Mesothelial cell of epicardium (in vitro differentiated cells): ENCODE results near the gene FAAP20. TPM values are rescaled to one million over a fixed set of nuclear protein-coding genes. Genes with fewer than 3 reads are reported as not detected.
"Not testable (repeated sequence)": the region's sequence is repeated elsewhere in the genome, so short reads cannot be mapped to it uniquely, and the experiment has no call there.

Source experiments
- DNase-seq, 2 experiments: peaks; one replicate each; pipeline ENCODE4 v3.0.0; 2021; ENCODE audit warnings: low spot score in 2 of 2; ENCODE audit not compliant: unreplicated experiment in 2 of 2
- H3K27ac Mint-ChIP-seq: 2 replicates; pipeline ENCODE4 v1.8.0; 2021; ENCODE audit warnings: mixed read lengths
- H3K27me3 Mint-ChIP-seq: 2 replicates; pipeline ENCODE4 v1.8.0; 2021; ENCODE audit warnings: low read depth, mixed read lengths
- H3K36me3 Mint-ChIP-seq: 2 replicates; pipeline ENCODE4 v1.8.0; 2021; ENCODE audit warnings: mixed read lengths
- H3K4me1 Mint-ChIP-seq: 2 replicates; pipeline ENCODE4 v1.8.0; 2021; ENCODE audit warnings: mixed read lengths
- H3K4me3 Mint-ChIP-seq: 2 replicates; pipeline ENCODE4 v1.8.0; 2021; ENCODE audit warnings: mild to moderate bottlenecking, moderate library complexity, mixed read lengths
- H3K9me3 Mint-ChIP-seq: 2 replicates; pipeline ENCODE4 v1.8.0; 2021; ENCODE audit warnings: mixed read lengths
- total RNA-seq: library from RNA; stranded (reverse); gene quantifications from 3 replicates; pipeline ENCODE4 v1.2.1, GENCODE V29; 2021
- TF ChIP-seq, protein P1 (sequence below): fragments of 200-600 bp; sonication (generic); IDR thresholded peaks from one replicate; pipeline ENCODE4 v1.5.0; 2021; ENCODE audit warnings: antibody characterized with exemption; ENCODE audit not compliant: unreplicated experiment

FAAP20 gene
- total RNA-seq, 1 donor from 2014 or later: 92.2 TPM

GRCh38 chr1:2150801-2151200, 43.8 kb downstream of the FAAP20 start:
- TF ChIP-seq, protein P1, sequence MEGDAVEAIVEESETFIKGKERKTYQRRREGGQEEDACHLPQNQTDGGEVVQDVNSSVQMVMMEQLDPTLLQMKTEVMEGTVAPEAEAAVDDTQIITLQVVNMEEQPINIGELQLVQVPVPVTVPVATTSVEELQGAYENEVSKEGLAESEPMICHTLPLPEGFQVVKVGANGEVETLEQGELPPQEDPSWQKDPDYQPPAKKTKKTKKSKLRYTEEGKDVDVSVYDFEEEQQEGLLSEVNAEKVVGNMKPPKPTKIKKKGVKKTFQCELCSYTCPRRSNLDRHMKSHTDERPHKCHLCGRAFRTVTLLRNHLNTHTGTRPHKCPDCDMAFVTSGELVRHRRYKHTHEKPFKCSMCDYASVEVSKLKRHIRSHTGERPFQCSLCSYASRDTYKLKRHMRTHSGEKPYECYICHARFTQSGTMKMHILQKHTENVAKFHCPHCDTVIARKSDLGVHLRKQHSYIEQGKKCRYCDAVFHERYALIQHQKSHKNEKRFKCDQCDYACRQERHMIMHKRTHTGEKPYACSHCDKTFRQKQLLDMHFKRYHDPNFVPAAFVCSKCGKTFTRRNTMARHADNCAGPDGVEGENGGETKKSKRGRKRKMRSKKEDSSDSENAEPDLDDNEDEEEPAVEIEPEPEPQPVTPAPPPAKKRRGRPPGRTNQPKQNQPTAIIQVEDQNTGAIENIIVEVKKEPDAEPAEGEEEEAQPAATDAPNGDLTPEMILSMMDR: no peak
- Mint-ChIP-seq H3K27ac (no peak overlapping the region), H3K9me3 (no peaks in the 10 kb centered on the region)

GRCh38 chr1:2148691-2149090, 45.9 kb downstream of the FAAP20 start:
- Mint-ChIP-seq H3K27ac (no peak overlapping the region), H3K9me3 (no peaks in the 10 kb centered on the region), H3K4me3 (no peak overlapping the region), H3K27me3 (no peaks in the 10 kb centered on the region), H3K4me1 (no peaks in the 10 kb centered on the region), H3K36me3 (peaks cover 10% of the 10 kb centered on the region)
- no peak for DNase-seq
- TF ChIP-seq, protein P1: no peak

More at GRCh38 chr1:2150801-2151200, 43.8 kb downstream of the FAAP20 start:
- DNase-seq: no peak
- H3K4me1 Mint-ChIP-seq: no peaks in the 10 kb centered on the region
- no peak overlapping the region for H3K4me3 Mint-ChIP-seq
- H3K36me3 Mint-ChIP-seq: peaks cover 20% of the 10 kb centered on the region
- H3K27me3 Mint-ChIP-seq: no peaks in the 10 kb centered on the region

- H3K4me3 Mint-ChIP-seq, H3K27me3 Mint-ChIP-seq, DNase-seq, H3K27ac Mint-ChIP-seq, H3K4me1 Mint-ChIP-seq, H3K9me3 Mint-ChIP-seq: not testable (repeated sequence)
- H3K36me3 Mint-ChIP-seq: peaks cover 10% of the 10 kb centered on the region
These were observed 46.7 kb downstream of the FAAP20 start for GRCh38 chr1:2147869-2148268.

DNA sequence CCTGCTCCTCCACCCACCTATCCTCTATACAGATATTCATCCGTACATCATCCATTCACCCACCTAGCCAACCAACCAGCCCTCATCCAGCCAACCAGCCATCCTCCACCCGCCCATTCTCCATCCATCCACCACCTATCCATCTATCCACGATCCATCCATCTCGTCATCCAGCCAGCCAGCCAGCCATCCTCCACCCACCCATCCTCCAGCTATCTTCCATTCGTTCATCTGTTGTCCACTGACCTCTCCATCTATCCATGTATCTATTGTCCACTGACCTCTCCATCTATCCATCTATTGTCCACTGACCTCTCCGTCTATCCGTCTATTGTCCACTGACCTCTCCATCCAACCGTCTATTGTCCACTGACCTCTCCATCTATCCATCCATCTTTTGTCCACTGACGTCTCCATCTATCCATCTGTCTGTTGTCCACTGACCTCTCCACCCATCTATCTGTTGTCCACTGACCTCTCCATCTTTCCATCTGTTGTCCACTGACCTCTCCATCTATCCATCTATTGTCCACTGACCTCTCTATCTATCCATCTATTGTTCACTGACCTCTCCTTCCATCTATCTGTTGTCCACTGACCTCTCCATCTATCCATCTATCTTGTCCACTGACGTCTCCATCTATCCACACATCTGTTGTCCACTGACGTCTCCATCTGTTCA, 47.6 kb downstream of the FAAP20 start:
- H3K4me1 Mint-ChIP-seq: no peaks in the 10 kb centered on the region
- H3K36me3 Mint-ChIP-seq: peaks cover 8% of the 10 kb centered on the region
- H3K9me3 Mint-ChIP-seq: no peaks in the 10 kb centered on the region
- no peak overlapping the region for H3K4me3 Mint-ChIP-seq
- no peaks in the 10 kb centered on the region for H3K27me3 Mint-ChIP-seq
- TF ChIP-seq, protein P1: no peak
- no peak overlapping the region for H3K27ac Mint-ChIP-seq
- DNase-seq: no peak

GRCh38 chr1:2145946-2146835, 48.4 kb downstream of the FAAP20 start:
- Mint-ChIP-seq H3K36me3 (peaks cover 4% of the 10 kb centered on the region), H3K4me1 (no peaks in the 10 kb centered on the region), H3K27me3 (no peaks in the 10 kb centered on the region), H3K9me3 (no peaks in the 10 kb centered on the region), H3K27ac (no peak overlapping the region), H3K4me3 (no peak overlapping the region)
- TF ChIP-seq, protein P1: no peak
- no peak for DNase-seq

GRCh38 chr1:2144501-2145090, 50.0 kb downstream of the FAAP20 start:
- Mint-ChIP-seq H3K27me3 (no peaks in the 10 kb centered on the region), H3K9me3 (no peaks in the 10 kb centered on the region), H3K36me3 (no peaks in the 10 kb centered on the region), H3K27ac (no peak overlapping the region), H3K4me3 (no peak overlapping the region), H3K4me1 (no peaks in the 10 kb centered on the region)
- DNase-seq: no peak
- TF ChIP-seq, protein P1: no peak
